Thyroid gland (tissue), 4 donors: ENCODE data around the gene ST7. TPM values are rescaled to one million over a fixed set of nuclear protein-coding genes. Genes with fewer than 3 reads are reported as not detected.

Experiments
- DNase-seq, 2 donors: peaks; one replicate each; pipeline ENCODE4 v3.0.0-alpha.2; 2019
- H3K27ac ChIP-seq, 3 donors: fragments of 200-600 bp; sonication (generic); 1 replicate in 2 of 3; 2 replicates in 1 of 3; pipeline ENCODE4 v1.5.1; 2016 to 2019; ENCODE audit warnings: mild to moderate bottlenecking in 1 of 3, moderate library complexity in 1 of 3
- H3K27me3 ChIP-seq: fragments of 200-600 bp; sonication (generic); one replicate; pipeline ENCODE4 v1.5.1; 2019
- H3K36me3 ChIP-seq, 2 donors: fragments of 200-600 bp; sonication (generic); one replicate each; pipeline ENCODE4 v1.5.1; 2016 to 2019
- H3K4me1 ChIP-seq, 2 donors: fragments of 200-600 bp; sonication (generic); one replicate each; pipeline ENCODE4 v1.5.1; 2017 to 2019
- H3K4me3 ChIP-seq, 3 donors: fragments of 200-600 bp; sonication (generic); replicated peaks in 1 of 3; 1 replicate in 2 of 3; 2 replicates in 1 of 3; pipeline ENCODE4 v1.5.1; 2016; ENCODE audit warnings: mild to moderate bottlenecking in 1 of 3
- H3K9me3 ChIP-seq: fragments of 200-600 bp; sonication (generic); one replicate; pipeline ENCODE4 v1.5.1; 2017
- CTCF ChIP-seq, 6 experiments: fragments of 200-600 bp in 3 of 6; fragments of 450-650 bp in 3 of 6; sonication (generic) in 3 of 6; IDR thresholded peaks; one replicate each; pipeline ENCODE4 v1.5.1; 2016 to 2019; ENCODE audit warnings: antibody characterized with exemption in 6 of 6, mild to moderate bottlenecking in 2 of 6, inconsistent platforms in 1 of 6, moderate library complexity in 1 of 6
- POLR2A ChIP-seq, 2 donors: fragments of 450-650 bp; IDR thresholded peaks; one replicate each; pipeline ENCODE4 v1.6.1; 2017; ENCODE audit warnings: antibody characterized with exemption in 2 of 2, mild to moderate bottlenecking in 2 of 2, moderate library complexity in 1 of 2
- WGBS, 2 donors: methylation state at CpG; one replicate each; pipeline ENCODE4 v1.1.5; 2017; 5-methylcytosine and 5-hydroxymethylcytosine counted together
- intact Hi-C: fragments of 100-400 bp; cut with DNase I; formaldehyde crosslinking; loops from one replicate; pipeline ENCODE4 v1.15.1; 2023
- total RNA-seq, 4 donors: library from RNA; depleted of rRNA; stranded (reverse); fragments of >200 nt; gene quantifications; one replicate each; pipeline ENCODE4 v1.2.3, GENCODE V29; 2016

ST7 gene
- total RNA-seq, 4 donors from 2014 or later: 62.8 to 75.1 (median 66.7) TPM

- H3K27ac ChIP-seq: no peak overlapping the region
- peaks cover 26 to 40% of the 10 kb centered on the region in 2 donors for H3K4me1 ChIP-seq
- no peaks in the 10 kb centered on the region for H3K9me3 ChIP-seq
- DNase-seq: no peak
- no peaks in the 10 kb centered on the region for H3K27me3 ChIP-seq
- WGBS, 2 donors: 94 to 100% methylated on average over 1 of the region's 1 CpG
- H3K36me3 ChIP-seq: no peaks in the 10 kb centered on the region
- H3K4me3 ChIP-seq: no peak overlapping the region
- intact Hi-C loops: no loop called here
- TF ChIP-seq POLR2A (IDR thresholded peaks at IDR 0.05): no peak
Measured at GRCh38 chr7:117067340-117067739, 114.0 kb downstream of the ST7 start.

- intact Hi-C loops: no loop called here
- H3K27ac ChIP-seq: peak overlapping the region; percentile 40 to 69 (median 68)
- H3K9me3 ChIP-seq: no peaks in the 10 kb centered on the region
- 46 to 49% methylated on average over 5 of the region's 5 CpGs for WGBS, 2 donors
- no peaks in the 10 kb centered on the region for H3K27me3 ChIP-seq
- H3K36me3 ChIP-seq: no peaks in the 10 kb centered on the region
- no peak overlapping the region for H3K4me3 ChIP-seq
- DNase-seq: peak; percentile 82 to 84
- peaks cover 38 to 50% of the 10 kb centered on the region in 2 donors for H3K4me1 ChIP-seq
- TF ChIP-seq CTCF (IDR thresholded peaks at IDR 0.05): no peak
- TF ChIP-seq POLR2A (IDR thresholded peaks at IDR 0.05): peak in 1 of 2 donors; percentile 17
Measured at GRCh38 chr7:117068511-117069145, 115.3 kb downstream of the ST7 start.

- DNase-seq: no peak
- intact Hi-C loops: no loop called here
- WGBS, 2 donors: 80 to 93% methylated on average over 1 of the region's 1 CpG
Measured at GRCh38 chr7:117069379-117069778, 116.1 kb downstream of the ST7 start.

GRCh38 chr7:117071551-117071950 lies 118.2 kb downstream of the ST7 start:
- no peak for TF ChIP-seq POLR2A (IDR thresholded peaks at IDR 0.05)
- TF ChIP-seq CTCF (IDR thresholded peaks at IDR 0.05): no peak
- H3K36me3 ChIP-seq: no peaks in the 10 kb centered on the region
- H3K4me1 ChIP-seq: peaks cover 43 to 48% of the 10 kb centered on the region in 2 donors
- H3K27ac ChIP-seq: peak overlapping the region in 1 of 3 donors; percentile 78
- H3K27me3 ChIP-seq: no peaks in the 10 kb centered on the region
- WGBS, 2 donors: 85 to 87% methylated on average over 3 of the region's 3 CpGs
- intact Hi-C loops: no loop called here
- no peak overlapping the region for H3K4me3 ChIP-seq
- no peak for DNase-seq
- H3K9me3 ChIP-seq: no peaks in the 10 kb centered on the region

More at GRCh38 chr7:117069379-117069778, 116.1 kb downstream of the ST7 start:
- peaks cover 40 to 51% of the 10 kb centered on the region in 2 donors for H3K4me1 ChIP-seq
- no peaks in the 10 kb centered on the region for H3K27me3 ChIP-seq
- no peak overlapping the region for H3K4me3 ChIP-seq
- no peaks in the 10 kb centered on the region for H3K9me3 ChIP-seq
- no peaks in the 10 kb centered on the region for H3K36me3 ChIP-seq
- H3K27ac ChIP-seq: peak overlapping the region; percentile 25 to 68 (median 38)
- TF ChIP-seq POLR2A (IDR thresholded peaks at IDR 0.05): no peak
- TF ChIP-seq CTCF (IDR thresholded peaks at IDR 0.05): no peak

GRCh38 chr7:117072620-117073118 lies 119.4 kb downstream of the ST7 start:
- 22 to 27% methylated on average over 7 of the region's 7 CpGs for WGBS, 2 donors
- DNase-seq: peak; percentile 88 to 91
- Histone ChIP-seq H3K9me3 (no peaks in the 10 kb centered on the region), H3K27me3 (no peaks in the 10 kb centered on the region), H3K4me3 (no peak overlapping the region), H3K36me3 (no peaks in the 10 kb centered on the region), H3K4me1 (peaks cover 50 to 51% of the 10 kb centered on the region in 2 donors), H3K27ac (peak overlapping the region; percentile 77 to 87 (median 78))
- intact Hi-C loops: no loop called here
- TF ChIP-seq CTCF (IDR thresholded peaks at IDR 0.05): no peak
- TF ChIP-seq POLR2A (IDR thresholded peaks at IDR 0.05): peak in 1 of 2 donors; percentile 38
